Fibroblast of mammary gland (primary cell): ENCODE results near the gene SMIM24.
A peak's percentile ranks its signal among the peaks of the same experiment; 100 is the strongest.

Experiments
- DNase-seq: peaks from one replicate; pipeline ENCODE4 v3.0.0-alpha.2; 2010; ENCODE audit warnings: low read depth
- H3K4me3 ChIP-seq: 2 replicates; pipeline ENCODE4 v1.5.1; 2011; ENCODE audit warnings: low read depth, mild to moderate bottlenecking, low read length, moderate library complexity; ENCODE audit not compliant: control insufficient read depth
- TF ChIP-seq, protein P1 (sequence below): conservative IDR thresholded peaks from 2 replicates; pipeline ENCODE4 v1.5.1; 2011; ENCODE audit warnings: low read depth, low read length, inconsistent platforms; ENCODE audit not compliant: control insufficient read depth, insufficient read depth

SMIM24 gene

DNA sequence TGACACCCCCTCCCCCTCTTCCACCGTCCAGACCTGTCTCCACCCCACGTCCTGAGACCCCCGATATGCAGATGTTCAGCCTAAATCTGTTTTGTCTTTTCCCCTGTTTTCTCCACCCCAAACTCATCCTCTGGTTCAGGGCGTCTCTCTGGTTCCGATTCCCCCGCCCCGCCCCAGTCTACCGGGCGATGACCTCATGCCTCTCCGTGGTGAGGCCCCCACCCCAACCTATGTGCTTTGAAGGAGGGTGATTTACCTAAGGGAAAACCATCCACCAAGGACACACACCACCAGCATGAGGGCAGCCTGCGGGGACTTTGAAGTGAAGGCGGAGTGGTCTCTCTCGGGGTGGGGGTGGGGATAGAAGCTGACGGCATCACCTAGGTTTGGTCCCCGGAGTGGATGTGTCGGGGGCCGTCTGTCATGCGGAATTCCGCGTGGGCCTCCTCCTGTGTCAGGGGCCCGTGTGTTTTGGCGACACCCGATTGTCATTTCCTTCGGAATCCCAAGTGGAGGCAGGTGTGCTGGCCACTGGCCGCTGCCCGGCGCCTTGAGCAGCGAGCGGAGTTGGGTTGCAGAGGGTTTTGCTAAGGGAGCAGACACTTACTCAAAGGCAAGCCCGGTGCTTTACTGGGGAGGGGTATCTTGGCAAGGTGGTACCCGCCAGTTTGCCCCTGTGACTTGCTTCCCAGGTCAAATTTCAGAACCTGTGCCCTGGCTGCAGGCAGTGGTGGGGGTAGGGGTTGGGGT is 27.2 kb upstream of the SMIM24 start:
- TF ChIP-seq, protein P1, sequence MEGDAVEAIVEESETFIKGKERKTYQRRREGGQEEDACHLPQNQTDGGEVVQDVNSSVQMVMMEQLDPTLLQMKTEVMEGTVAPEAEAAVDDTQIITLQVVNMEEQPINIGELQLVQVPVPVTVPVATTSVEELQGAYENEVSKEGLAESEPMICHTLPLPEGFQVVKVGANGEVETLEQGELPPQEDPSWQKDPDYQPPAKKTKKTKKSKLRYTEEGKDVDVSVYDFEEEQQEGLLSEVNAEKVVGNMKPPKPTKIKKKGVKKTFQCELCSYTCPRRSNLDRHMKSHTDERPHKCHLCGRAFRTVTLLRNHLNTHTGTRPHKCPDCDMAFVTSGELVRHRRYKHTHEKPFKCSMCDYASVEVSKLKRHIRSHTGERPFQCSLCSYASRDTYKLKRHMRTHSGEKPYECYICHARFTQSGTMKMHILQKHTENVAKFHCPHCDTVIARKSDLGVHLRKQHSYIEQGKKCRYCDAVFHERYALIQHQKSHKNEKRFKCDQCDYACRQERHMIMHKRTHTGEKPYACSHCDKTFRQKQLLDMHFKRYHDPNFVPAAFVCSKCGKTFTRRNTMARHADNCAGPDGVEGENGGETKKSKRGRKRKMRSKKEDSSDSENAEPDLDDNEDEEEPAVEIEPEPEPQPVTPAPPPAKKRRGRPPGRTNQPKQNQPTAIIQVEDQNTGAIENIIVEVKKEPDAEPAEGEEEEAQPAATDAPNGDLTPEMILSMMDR = no peak
- no peak for DNase-seq
- peak overlapping the region; percentile 77 for H3K4me3 ChIP-seq

GRCh38 chr19:3506384-3507340 is 26.3 kb upstream of the SMIM24 start:
- TF ChIP-seq, protein P1 = no peak
- H3K4me3 ChIP-seq = peak overlapping the region; percentile 77
- no peak for DNase-seq

- DNase-seq = peak; percentile 98
- H3K4me3 ChIP-seq = peak within 1 kb of the TSS; percentile 79
- TF ChIP-seq, protein P1 = no peak
Observed at GRCh38 chr19:3505598-3506383, 25.5 kb upstream of the SMIM24 start, which contains the start of gene FZR1. Gene FZR1, plus strand, starts transcription at chr19:3506311. Its CDS starts 16,679 bp downstream, at chr19:3522990.

DNA sequence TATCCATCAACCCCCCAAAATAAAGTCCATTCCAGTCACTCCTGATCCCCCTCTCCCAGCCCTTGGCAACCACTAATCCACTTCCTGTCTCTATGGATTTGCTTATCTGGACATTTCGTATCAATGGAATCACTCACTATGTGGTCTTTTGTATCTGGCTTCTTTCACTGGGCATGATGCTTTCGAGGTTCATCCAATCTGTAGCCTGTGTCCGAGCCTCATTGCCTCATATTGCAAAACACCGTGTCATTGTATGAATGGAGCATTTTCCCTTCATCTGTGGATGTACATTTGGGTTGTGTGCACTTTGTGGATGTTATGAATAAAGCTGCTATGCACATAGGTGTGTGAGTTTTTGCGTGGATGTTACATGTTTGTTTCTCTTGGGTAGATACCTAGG is 24.4 kb upstream of the SMIM24 start:
- no peak overlapping the region for H3K4me3 ChIP-seq
- TF ChIP-seq, protein P1 = no peak
- no peak for DNase-seq

GRCh38 chr19:3503036-3503572 is 22.8 kb upstream of the SMIM24 start:
- H3K4me3 ChIP-seq = no peak overlapping the region
- peak; percentile 35 for DNase-seq
- TF ChIP-seq, protein P1 = no peak

GRCh38 chr19:3501780-3502179 is 21.5 kb upstream of the SMIM24 start:
- TF ChIP-seq, protein P1 = no peak
- DNase-seq = no peak

More at GRCh38 chr19:3501780-3502179, 21.5 kb upstream of the SMIM24 start:
- H3K4me3 ChIP-seq = no peak overlapping the region
